B cell (primary cell): Measurements from ENCODE around the gene GSTO2.

Experiments
- CTCF ChIP-seq: fragments of 200-600 bp; IDR thresholded peaks from one replicate; pipeline ENCODE4 v1.8.0; 2022; ENCODE audit warnings: antibody characterized with exemption, mild to moderate bottlenecking
- EZH2 ChIP-seq: IDR thresholded peaks from 2 replicates; pipeline ENCODE4 v1.6.1; 2012; ENCODE audit warnings: borderline replicate concordance, low read depth, mild to moderate bottlenecking, moderate library complexity, low read length; ENCODE audit not compliant: insufficient read depth, poor library complexity, severe bottlenecking

DNA sequence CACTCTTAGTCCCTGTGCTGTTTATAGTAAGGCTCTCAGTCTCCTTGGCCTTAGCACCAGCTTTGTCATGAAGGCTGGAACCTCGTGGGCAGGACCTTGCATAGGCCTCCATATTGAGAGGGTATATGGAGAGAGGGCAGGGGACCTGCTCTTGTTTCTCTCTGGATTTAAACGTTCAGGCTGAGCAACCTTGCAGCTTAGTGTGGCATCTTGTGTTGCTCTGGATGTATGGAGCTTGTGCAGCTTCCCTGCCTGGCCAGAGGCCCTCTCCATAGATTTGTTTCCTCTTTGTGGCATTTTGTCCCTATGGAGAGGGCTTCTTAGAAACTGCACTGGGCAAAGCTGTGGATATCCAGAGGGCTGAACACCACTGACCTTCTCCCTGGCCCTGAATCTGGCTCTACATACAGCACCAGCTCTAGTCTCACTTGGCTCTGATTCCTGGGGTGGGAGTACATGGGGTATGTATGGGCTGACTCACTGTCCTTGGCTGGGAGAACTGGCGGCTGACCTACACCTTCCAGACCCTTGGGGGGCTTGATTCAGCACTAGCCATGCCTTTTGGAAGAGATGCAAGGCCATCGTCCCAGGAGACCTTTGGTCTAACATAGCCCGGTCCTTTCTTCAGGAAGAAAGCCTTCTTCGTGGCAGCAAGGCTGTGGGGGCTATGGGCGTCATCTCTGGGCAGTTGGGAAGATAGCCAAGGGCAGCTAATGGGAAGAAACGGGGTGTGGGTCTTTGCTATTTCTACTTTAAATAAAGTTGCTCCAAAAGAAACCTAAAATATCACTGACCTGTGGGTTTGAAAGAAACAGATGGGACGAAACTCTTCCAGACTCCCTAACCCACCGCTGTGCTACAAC is 38.8 kb downstream of the GSTO2 start:
- no peak for TF ChIP-seq CTCF
- TF ChIP-seq EZH2 = no peak
